Posterior vena cava (tissue), 2 donors: ENCODE measurements around the gene TDRD3. TPM values are rescaled to one million over a fixed set of nuclear protein-coding genes. Genes with fewer than 3 reads are reported as not detected.

ENCODE experiments used
- DNase-seq: peaks from one replicate; pipeline ENCODE4 v3.0.0-alpha.2; 2020; ENCODE audit warnings: low spot score
- intact Hi-C, 2 donors: fragments of 100-400 bp; cut with DNase I; formaldehyde crosslinking; loops; one replicate each; pipeline versions ENCODE4 v1.14.1 to v1.14.2; 2022 to 2023
- total RNA-seq, 2 donors: library from RNA; stranded (reverse); fragmentation: NEBNext Ultra II Directional; extraction: Animal tissue kit (Norgen Biotek cat#: 25700); gene quantifications; one replicate each; pipeline ENCODE4 v1.2.1, GENCODE V29; 2021
- donor health status: DM: yes; HTN: yes; CAD: no.
- donor health status: DM: yes; HTN: yes; CAD: no.

The TDRD3 gene
- total RNA-seq, 2 donors from 2014 or later: 31.9 to 32.3 TPM

GRCh38 chr13:60613080-60613479 lies 216.1 kb downstream of the TDRD3 start:
- intact Hi-C loops: no loop called here
- DNase-seq: no peak

- DNase-seq: no peak
- intact Hi-C loops: no loop called here
Measured at GRCh38 chr13:60617991-60618733, 221.1 kb downstream of the TDRD3 start.

- DNase-seq: no peak
- intact Hi-C loops: no loop called here
Measured at GRCh38 chr13:60619461-60619860, 222.4 kb downstream of the TDRD3 start.

GRCh38 chr13:60620611-60621395 lies 223.8 kb downstream of the TDRD3 start:
- DNase-seq: no peak

GRCh38 chr13:60623151-60623550 lies 226.1 kb downstream of the TDRD3 start:
- intact Hi-C loops: no loop called here
- DNase-seq: no peak

More at GRCh38 chr13:60620611-60621395, 223.8 kb downstream of the TDRD3 start:
- intact Hi-C loops: no loop called here

Other genes starting within 250 kb of the TDRD3 start
- gene DIAPH3, start 233.3 kb upstream of the TDRD3 start, total RNA-seq: 1 to 10 TPM in 1 of 2 donors, under 1 TPM in 1; 0.83 to 2.6 TPM